Ovary (tissue), 9 donors: Measurements from ENCODE around the gene GON7. TPM values are rescaled to one million over a fixed set of nuclear protein-coding genes. Genes with fewer than 3 reads are reported as not detected.
"Not testable (repeated sequence)": the region's sequence is repeated elsewhere in the genome, so short reads cannot be mapped to it uniquely, and the experiment has no call there.

Source experiments
- DNase-seq, 5 donors: peaks; one replicate each; pipeline ENCODE4 v3.0.0-alpha.2; 2019 to 2020
- H3K27ac ChIP-seq, 2 donors: fragments of 200-600 bp; one replicate each; pipeline versions ENCODE4 v1.5.1 to v1.8.0; 2019 to 2022
- H3K27me3 ChIP-seq: fragments of 200-600 bp; one replicate; pipeline ENCODE4 v1.8.0; 2022
- H3K36me3 ChIP-seq: fragments of 200-600 bp; sonication (generic); one replicate; pipeline ENCODE4 v1.5.1; 2019
- H3K4me1 ChIP-seq: one replicate; pipeline ENCODE4 v1.8.1; 2013; ENCODE audit warnings: mild to moderate bottlenecking, moderate library complexity; ENCODE audit not compliant: insufficient read depth
- H3K4me3 ChIP-seq: fragments of 200-600 bp; sonication (generic); one replicate; pipeline ENCODE4 v1.5.1; 2017
- H3K9me3 ChIP-seq, 2 donors: fragments of 200-600 bp in 1 of 2; sonication (generic) in 1 of 2; one replicate each; pipeline versions ENCODE4 v1.5.1 to v1.8.1; 2013 to 2019; ENCODE audit warnings: mild to moderate bottlenecking in 1 of 2, moderate library complexity in 1 of 2
- CTCF ChIP-seq, 3 donors: fragments of 450-650 bp in 2 of 3; fragments of 200-600 bp in 1 of 3; IDR thresholded peaks; one replicate each; pipeline versions ENCODE4 v1.5.1 to v1.8.0; 2016 to 2022; ENCODE audit warnings: antibody characterized with exemption in 3 of 3, mild to moderate bottlenecking in 1 of 3
- EP300 ChIP-seq: sonication (generic); formaldehyde crosslinking; IDR thresholded peaks from one replicate; pipeline ENCODE4 v1.6.1; 2017; ENCODE audit warnings: antibody characterized with exemption
- POLR2A ChIP-seq: fragments of 450-650 bp; IDR thresholded peaks from one replicate; pipeline ENCODE4 v1.6.1; 2017; ENCODE audit warnings: antibody characterized with exemption, mild to moderate bottlenecking, moderate library complexity
- WGBS, 3 donors: extraction: QIAGEN DNeasy Blood & Tissue Kit in 1 of 3; methylation state at CpG; one replicate each; pipeline versions ENCODE4 v1.1.5 to v1.1.7; 2013 to 2017; 5-methylcytosine and 5-hydroxymethylcytosine counted together
- intact Hi-C, 4 donors: fragments of 100-400 bp; cut with DNase I; formaldehyde crosslinking; loops; one replicate each; pipeline versions ENCODE4 v1.11.0 to v1.15.1; 2022 to 2023
- polyA plus RNA-seq, 2 donors: library from polyadenylated mRNA; stranded (reverse); fragments of 200-250 nt in 1 of 2; fragments of 350-450 nt in 1 of 2; fragmentation: Illumina TruSeq in 1 of 2; extraction: RNeasy Lipid Tissue Mini Kit (QIAGEN cat#74804) in 1 of 2; gene quantifications; one replicate each; pipeline ENCODE4 v1.2.3, GENCODE V29; 2013 to 2014
- total RNA-seq, 7 donors: library from RNA; depleted of rRNA in 2 of 7; stranded (reverse); fragments of >200 nt in 2 of 7; fragmentation: NEBNext Ultra II Directional in 3 of 7; extraction: Animal tissue kit (Norgen Biotek cat#: 25700) in 3 of 7; gene quantifications; one replicate each; pipeline versions ENCODE4 v1.1.0 to v1.2.4, GENCODE V29; 2016 to 2023
- donor health status: DM: no; HTN: no; CAD: no; lungs with moderate emphysema.
- donor health status: DM: no; HTN: no; CAD: no.
- donor health status: Bipolar disorder and iron deficiency.
- donor health status: DM: yes; HTN: yes; CAD: no.
- donor health status: DM: no; HTN: no; CAD: no.
- donor health status: DM: yes; HTN: yes; CAD: no.

The GON7 gene
- total and polyA plus RNA-seq, 9 donors, result 6.5 to 26.0 (median 8.3) TPM

GRCh38 chr14:93163564-93163963 lies 43.3 kb downstream of the GON7 start:
- Histone ChIP-seq H3K4me1 (no peaks in the 10 kb centered on the region), H3K27me3 (no peaks in the 10 kb centered on the region), H3K27ac (no peak overlapping the region), H3K9me3 (no peaks in the 10 kb centered on the region), H3K36me3 (no peaks in the 10 kb centered on the region), H3K4me3 (no peak overlapping the region)
- no peak for DNase-seq
- WGBS, 3 donors, result 68 to 81% (median 77%) methylated on average over 5 of the region's 5 CpGs
- TF ChIP-seq POLR2A (no peak), CTCF (IDR thresholded peaks at IDR 0.05) (no peak)
- intact Hi-C loops, result no loop called here

GRCh38 chr14:93161411-93161940 lies 45.4 kb downstream of the GON7 start:
- no peaks in the 10 kb centered on the region for H3K27me3 ChIP-seq
- H3K27ac ChIP-seq, result no peak overlapping the region
- no peak overlapping the region for H3K4me3 ChIP-seq
- intact Hi-C loops, result no loop called here
- TF ChIP-seq CTCF (IDR thresholded peaks at IDR 0.05) (no peak), POLR2A (no peak), EP300 (no peak)
- H3K36me3 ChIP-seq, result no peaks in the 10 kb centered on the region
- 74 to 79% (median 79%) methylated on average over 4 of the region's 4 CpGs for WGBS, 3 donors
- no peak for DNase-seq
- H3K9me3 ChIP-seq, result no peaks in the 10 kb centered on the region
- H3K4me1 ChIP-seq, result no peaks in the 10 kb centered on the region

GRCh38 chr14:93160353-93160801 lies 46.5 kb downstream of the GON7 start:
- no peak overlapping the region for H3K27ac ChIP-seq
- intact Hi-C loops, result no loop called here
- no peaks in the 10 kb centered on the region for H3K4me1 ChIP-seq
- TF ChIP-seq EP300 (no peak), CTCF (IDR thresholded peaks at IDR 0.05) (no peak), POLR2A (no peak)
- 25 to 28% (median 28%) methylated on average over 4 of the region's 4 CpGs for whole genome bisulfite sequencing, 3 donors
- no peaks in the 10 kb centered on the region for H3K27me3 ChIP-seq
- H3K4me3 ChIP-seq, result no peak overlapping the region
- DNase-seq, result no peak
- H3K9me3 ChIP-seq, result no peaks in the 10 kb centered on the region
- H3K36me3 ChIP-seq, result no peaks in the 10 kb centered on the region

GRCh38 chr14:93159625-93160352 lies 47.1 kb downstream of the GON7 start:
- WGBS, 3 donors, result 46 to 54% (median 47%) methylated on average over 5 of the region's 5 CpGs
- intact Hi-C loops, H3K4me1 ChIP-seq, H3K27ac ChIP-seq, H3K4me3 ChIP-seq, DNase-seq, H3K27me3 ChIP-seq, H3K9me3 ChIP-seq, H3K36me3 ChIP-seq: not testable (repeated sequence)

- intact Hi-C loops, H3K4me3 ChIP-seq, H3K4me1 ChIP-seq, H3K9me3 ChIP-seq, H3K27ac ChIP-seq, H3K36me3 ChIP-seq, H3K27me3 ChIP-seq, DNase-seq: not testable (repeated sequence)
- 90 to 93% (median 92%) methylated on average over 7 of the region's 7 CpGs for WGBS, 3 donors
These were observed 48.5 kb downstream of the GON7 start for GRCh38 chr14:93158349-93158748.
